HCT116 (cell line): ENCODE data around the gene GCN1. TPM values are rescaled to one million over a fixed set of nuclear protein-coding genes. Genes with fewer than 3 reads are reported as not detected.

Experiments
- ATAC-seq: fragments of 200-7000 bp; cut with Tn5 transposase; 2 replicates; pipeline ENCODE4 v1.9.1; 2020; ENCODE audit warnings: mild to moderate bottlenecking, moderate library complexity
- BruUV-seq: library from RNA; stranded (reverse); fragments of 400-500 nt; replicated peaks from 2 replicates; lab custom pipeline; 2021; lab: Mats Ljungman, UMichigan
- CTCF ChIA-PET: fragments of 300-600 bp; sonication (Branson Sonifier 250); formaldehyde crosslinking; loops from one replicate; lab custom pipeline; 2021; ENCODE audit warnings: antibody characterized with exemption; lab: Charles Lee
- POLR2A ChIA-PET: fragments of 300-600, 350-600 bp; sonication (Branson Sonifier 250); formaldehyde crosslinking; loops from one replicate; lab custom pipeline; 2021; ENCODE audit warnings: antibody characterized with exemption; lab: Charles Lee
- RAD21 ChIA-PET, 2 experiments: fragments of 300-600 bp; sonication (Branson Sonifier 250); formaldehyde crosslinking; loops; one replicate each; lab custom pipeline; 2023; ENCODE audit warnings: low total read pairs in 2 of 2; ENCODE audit not compliant: uncharacterized antibody in 2 of 2, unreplicated experiment in 2 of 2, low non-redundant PET in 1 of 2; lab: Charles Lee
- DNase-seq: peaks from one replicate; pipeline ENCODE4 v3.0.0-alpha.2; 2010; ENCODE audit warnings: low read depth, low spot score
- H2AFZ ChIP-seq: fragments of 200-600 bp; shearing (Covaris generic), sonication (generic); 2 replicates; pipeline ENCODE4 v1.6.1; 2017; ENCODE audit warnings: low read depth, mixed run types, mixed read lengths, antibody characterized with exemption, low read length; ENCODE audit not compliant: poor library complexity, severe bottlenecking
- H3K27ac ChIP-seq: 2 replicates; pipeline ENCODE4 v1.5.1; 2012; ENCODE audit warnings: low read depth, low read length
- H3K27me3 ChIP-seq: fragments of 200-600 bp; sonication (generic); 2 replicates; pipeline ENCODE4 v1.6.1; 2016; ENCODE audit warnings: mixed run types, low read length, mixed read lengths; ENCODE audit not compliant: insufficient read depth
- H3K36me3 ChIP-seq, 2 experiments: fragments of 200-500 bp in 1 of 2; fragments of 200-600 bp in 1 of 2; sonication (Bioruptor generic) in 1 of 2; sonication (generic) in 1 of 2; 2 replicates each; pipeline versions ENCODE4 v1.5.1 to v1.6.1; 2014 to 2016; ENCODE audit warnings: low read length in 2 of 2, inconsistent platforms in 1 of 2, mixed read lengths in 1 of 2, mixed run types in 1 of 2; ENCODE audit not compliant: insufficient read depth in 2 of 2, control insufficient read depth in 1 of 2
- H3K4me1 ChIP-seq, 2 experiments: fragments of 200-600 bp in 1 of 2; sonication (generic) in 1 of 2; 2 replicates each; pipeline versions ENCODE4 v1.5.1 to v1.6.1; 2012 to 2017; ENCODE audit warnings: low read length in 2 of 2, inconsistent platforms in 1 of 2, mild to moderate bottlenecking in 1 of 2, mixed read lengths in 1 of 2, mixed run types in 1 of 2, moderate library complexity in 1 of 2; ENCODE audit not compliant: insufficient read depth in 2 of 2, control insufficient read depth in 1 of 2
- H3K4me2 ChIP-seq: fragments of 200-600 bp; sonication (generic); 2 replicates; pipeline ENCODE4 v1.6.1; 2017; ENCODE audit warnings: mixed run types, low read length, mixed read lengths
- H3K4me3 ChIP-seq, 2 experiments: fragments of 200-600 bp in 1 of 2; sonication (generic) in 1 of 2; replicated peaks in 1 of 2; 2 replicates each; pipeline ENCODE4 v1.5.1; 2011 to 2016; ENCODE audit warnings: low read length in 2 of 2, control low read depth in 1 of 2, low read depth in 1 of 2, mild to moderate bottlenecking in 1 of 2, mixed read lengths in 1 of 2, mixed run types in 1 of 2
- H3K79me2 ChIP-seq: fragments of 200-600 bp; sonication (generic); 2 replicates; pipeline ENCODE4 v1.6.1; 2017; ENCODE audit warnings: mild to moderate bottlenecking, mixed run types, low read length, moderate library complexity, mixed read lengths; ENCODE audit not compliant: insufficient read depth
- H3K9ac ChIP-seq: fragments of 200-600 bp; sonication (generic); 2 replicates; pipeline ENCODE4 v1.6.1; 2016; ENCODE audit warnings: low read length, mixed read lengths
- H3K9me2 ChIP-seq: fragments of 200-600 bp; sonication (generic), shearing (Covaris generic); 2 replicates; pipeline ENCODE4 v1.6.1; 2017; ENCODE audit warnings: mixed run types, mild to moderate bottlenecking, moderate library complexity; ENCODE audit not compliant: insufficient read depth
- H3K9me3 ChIP-seq, 2 experiments: fragments of 200-500 bp in 1 of 2; fragments of 200-600 bp in 1 of 2; sonication (Bioruptor generic) in 1 of 2; sonication (generic) in 1 of 2; 2 replicates each; pipeline ENCODE4 v1.6.1; 2014 to 2017; ENCODE audit warnings: low read length in 2 of 2, mixed read lengths in 2 of 2, inconsistent platforms in 1 of 2, low read depth in 1 of 2, mild to moderate bottlenecking in 1 of 2, mixed run types in 1 of 2, moderate library complexity in 1 of 2; ENCODE audit not compliant: control insufficient read depth in 1 of 2, insufficient read depth in 1 of 2
- H4K20me1 ChIP-seq: fragments of 200-600 bp; sonication (generic), shearing (Covaris generic); 2 replicates; pipeline ENCODE4 v1.6.1; 2017; ENCODE audit warnings: mixed run types, mild to moderate bottlenecking, moderate library complexity; ENCODE audit not compliant: insufficient read depth
- CBX3 ChIP-seq: IDR thresholded peaks from 2 replicates; pipeline ENCODE4 v1.6.1; 2012; ENCODE audit warnings: low read depth
- CTCF ChIP-seq, 3 experiments: fragments of 200-600 bp in 1 of 3; sonication (generic) in 1 of 3; IDR thresholded peaks in 2 of 3; conservative IDR thresholded peaks in 1 of 3; 2 replicates each; pipeline ENCODE4 v1.5.1; 2012 to 2017; ENCODE audit warnings: low read depth in 2 of 3, low read length in 2 of 3, antibody characterized with exemption in 1 of 3, borderline replicate concordance in 1 of 3, control low read depth in 1 of 3, mild to moderate bottlenecking in 1 of 3, mixed read lengths in 1 of 3, mixed run types in 1 of 3, moderate library complexity in 1 of 3; ENCODE audit not compliant: insufficient read depth in 1 of 3
- EGR1 ChIP-seq: IDR thresholded peaks from 2 replicates; pipeline ENCODE4 v1.6.1; 2012; ENCODE audit warnings: low read depth
- ELF1 ChIP-seq: IDR thresholded peaks from 2 replicates; pipeline ENCODE4 v1.6.1; 2012; ENCODE audit warnings: low read depth, borderline replicate concordance
- EZH2 ChIP-seq: fragments of 200-600 bp; sonication (generic); IDR thresholded peaks from 2 replicates; pipeline ENCODE4 v1.6.1; 2017; ENCODE audit warnings: antibody characterized with exemption, mixed run types
- EZH2phosphoT487 ChIP-seq: fragments of 200-600 bp; IDR thresholded peaks from 2 replicates; pipeline ENCODE4 v1.6.1; 2018; ENCODE audit warnings: antibody characterized with exemption, borderline replicate concordance
- FOSL1 ChIP-seq: IDR thresholded peaks from 2 replicates; pipeline ENCODE4 v1.6.1; 2012; ENCODE audit warnings: low read depth
- JUND ChIP-seq: IDR thresholded peaks from 2 replicates; pipeline ENCODE4 v1.6.1; 2012
- MAX ChIP-seq: IDR thresholded peaks from 2 replicates; pipeline ENCODE4 v1.6.1; 2012
- POLR2A ChIP-seq: IDR thresholded peaks from 2 replicates; pipeline ENCODE4 v1.7.0; 2011; ENCODE audit warnings: borderline replicate concordance; ENCODE audit not compliant: insufficient read depth, insufficient read length; ENCODE audit errors: extremely low read depth
- POLR2AphosphoS5 ChIP-seq: IDR thresholded peaks from 2 replicates; pipeline ENCODE4 v1.6.1; 2011; ENCODE audit warnings: mild to moderate bottlenecking, low read depth, low read length, moderate library complexity
- RAD21 ChIP-seq: IDR thresholded peaks from 2 replicates; pipeline ENCODE4 v1.6.1; 2012; ENCODE audit warnings: low read depth, mild to moderate bottlenecking
- REST ChIP-seq: IDR thresholded peaks from 2 replicates; pipeline ENCODE4 v1.6.1; 2012; ENCODE audit warnings: low read depth
- SIN3A ChIP-seq: IDR thresholded peaks from 2 replicates; pipeline ENCODE4 v1.6.1; 2012; ENCODE audit warnings: low read depth
- SP1 ChIP-seq: IDR thresholded peaks from 2 replicates; pipeline ENCODE4 v1.6.1; 2012; ENCODE audit warnings: low read depth
- TCF7L2 ChIP-seq: IDR thresholded peaks from 2 replicates; pipeline ENCODE4 v1.7.0; 2011; ENCODE audit warnings: borderline replicate concordance, inconsistent platforms; ENCODE audit not compliant: insufficient read depth, insufficient read length; ENCODE audit errors: extremely low read depth
- YY1 ChIP-seq: IDR thresholded peaks from 2 replicates; pipeline ENCODE4 v1.6.1; 2011; ENCODE audit warnings: low read length, low read depth, moderate library complexity, mild to moderate bottlenecking; ENCODE audit not compliant: insufficient replicate concordance; ENCODE audit errors: extremely low read depth
- ZBTB33 ChIP-seq: IDR thresholded peaks from 2 replicates; pipeline ENCODE4 v1.6.1; 2011; ENCODE audit warnings: mild to moderate bottlenecking, low read length, moderate library complexity; ENCODE audit not compliant: insufficient replicate concordance; ENCODE audit errors: extremely low read depth
- ZFX ChIP-seq: fragments of 450-650 bp; IDR thresholded peaks from 2 replicates; pipeline ENCODE4 v1.6.1; 2017
- ZNF274 ChIP-seq: fragments of 200-500 bp; sonication (Bioruptor generic); IDR thresholded peaks from 2 replicates; pipeline ENCODE4 v1.6.1; 2014; ENCODE audit warnings: mild to moderate bottlenecking, low read depth, low read length, inconsistent platforms
- intact Hi-C: fragments of 100-400 bp; cut with micrococcal nuclease; formaldehyde crosslinking; loops from 2 replicates; pipeline ENCODE4 v1.10.0; 2022
- total RNA-seq: library from RNA; stranded (reverse); gene quantifications from one replicate; pipeline ENCODE4 v1.2.1, GENCODE V29; 2021; ENCODE audit not compliant: unreplicated experiment

The GCN1 gene
- total RNA-seq, 1 experiment from 2014 or later: 184 TPM

DNA sequence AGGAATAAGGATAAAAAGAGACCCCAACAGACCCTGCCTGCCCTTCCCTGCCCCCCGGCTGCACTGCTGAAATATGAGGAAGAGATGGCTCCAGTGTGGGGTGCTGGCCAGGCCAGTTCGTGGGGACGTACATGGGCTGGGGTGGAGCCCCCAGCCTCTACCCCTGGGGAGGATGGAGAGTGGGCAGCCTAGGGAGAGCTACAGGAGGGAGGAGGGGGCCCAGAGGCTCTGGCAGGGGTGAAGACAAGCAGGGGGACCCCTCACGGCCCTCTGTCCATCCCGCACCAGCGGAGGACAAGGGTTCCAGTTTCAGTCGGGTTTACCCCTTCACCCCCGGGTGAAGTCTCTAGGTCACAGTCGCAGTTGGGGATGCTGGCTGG, 17.4 kb upstream of the GCN1 start:
- Histone ChIP-seq H3K4me1 (no peaks in the 10 kb centered on the region), H3K9ac (no peak overlapping the region), H3K9me3 (no peaks in the 10 kb centered on the region), H3K4me3 (no peak overlapping the region), H3K27me3 (no peaks in the 10 kb centered on the region), H3K9me2 (no peaks in the 10 kb centered on the region), H4K20me1 (no peaks in the 10 kb centered on the region), H3K79me2 (no peaks in the 10 kb centered on the region), H3K27ac (no peak overlapping the region), H2AFZ (no peak overlapping the region), H3K36me3 (peaks cover 36 to 41% of the 10 kb centered on the region in 2 experiments; a peak in 3 of 4 replicates), H3K4me2 (no peak overlapping the region)
- no peak for DNase-seq
- no peak for TF ChIP-seq EGR1
- no peak for TF ChIP-seq REST
- no peak for TF ChIP-seq SIN3A
- TF ChIP-seq POLR2A: no peak
- no peak for TF ChIP-seq TCF7L2
- no peak for TF ChIP-seq ZBTB33
- no peak for TF ChIP-seq POLR2AphosphoS5
- no peak for TF ChIP-seq ELF1
- TF ChIP-seq SP1: no peak
- no peak for TF ChIP-seq EZH2phosphoT487
- TF ChIP-seq ZNF274: no peak
- no peak for TF ChIP-seq MAX
- TF ChIP-seq FOSL1: no peak
- TF ChIP-seq ZFX: no peak
- TF ChIP-seq RAD21: no peak
- no peak for TF ChIP-seq EZH2
- no peak for TF ChIP-seq CBX3
- TF ChIP-seq YY1: no peak
- TF ChIP-seq JUND: no peak
- no peak for TF ChIP-seq CTCF (IDR thresholded peaks at IDR 0.05 in 2 of 3, conservative IDR thresholded peaks at IDR 0.05 in 1 of 3; ENCODE audit: borderline replicate concordance in 1 of 3, insufficient read depth in 1 of 3, low read depth in 2 of 3, low read length in 2 of 3)
- RAD21 ChIA-PET: no interaction called here
- POLR2A ChIA-PET: interaction anchor here (1.0 kb wide), 1 partner anchor 11 kb away, joined by 4 read pairs; the partner anchor contains the start of gene RPLP0
- no peak for ATAC-seq
- CTCF ChIA-PET: no interaction called here
- no TSS peak for BruUV-seq
- intact Hi-C loops: no loop called here
